ENCODE results near the gene HAPLN3. TPM values are rescaled to one million over a fixed set of nuclear protein-coding genes. Genes with fewer than 3 reads are reported as not detected.

Gene HAPLN3
- total and polyA plus RNA-seq, 10 of the 15 experiments (the other 5 are each of a cell fraction or from before 2014, with no cell fraction given), result 0.20 to 5.0 (median 1.4) TPM; not detected in 1

DNA sequence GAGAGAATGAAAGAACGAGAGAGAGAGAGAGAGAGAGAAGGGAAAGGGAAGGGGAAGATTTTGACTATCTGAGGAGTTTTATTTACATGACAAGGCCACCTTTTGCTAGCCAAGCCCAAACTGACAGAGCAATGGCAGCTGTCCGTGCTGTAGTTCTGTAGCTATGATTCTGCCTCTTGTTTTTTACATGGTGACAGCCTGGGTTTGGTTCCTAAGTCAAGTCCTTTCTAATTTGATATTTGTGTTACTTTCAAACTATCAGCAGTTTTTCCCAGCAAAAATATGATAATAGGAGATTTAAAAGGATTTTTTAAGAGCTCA, 44.1 kb upstream of the HAPLN3 start:
- Histone ChIP-seq H3K4me2 (ENCODE audit: control insufficient read depth, insufficient read depth) (no peak overlapping the region), H3K36me3 (ENCODE audit: control insufficient read depth in 2 of 2, insufficient read depth in 2 of 2, low read length in 1 of 2) (no peaks in the 10 kb centered on the region), H3K4me3 (no peak overlapping the region), H3K27ac (ENCODE audit: control insufficient read depth, insufficient read depth) (no peak overlapping the region), H3K4me1 (ENCODE audit: control insufficient read depth, insufficient read depth, low read length) (no peaks in the 10 kb centered on the region), H2AFZ (ENCODE audit: control insufficient read depth, low read depth, low read length) (no peak overlapping the region), H3K79me2 (ENCODE audit: control insufficient read depth, insufficient read depth, low read length) (no peaks in the 10 kb centered on the region), H3K9me3 (replicated peaks; ENCODE audit: control insufficient read depth, insufficient read depth, low read length) (no peaks in the 10 kb centered on the region; the same call in 2 of the 3 replicates), H3K9ac (ENCODE audit: control insufficient read depth, insufficient read depth, low read length) (no peak overlapping the region), H3K27me3 (replicated peaks in 1 of 2; ENCODE audit: control insufficient read depth in 2 of 2, insufficient read depth in 2 of 2, low read length in 1 of 2) (no peaks in the 10 kb centered on the region; a peak in 1 of 4 replicates), H4K20me1 (ENCODE audit: control insufficient read depth, insufficient read depth) (no peaks in the 10 kb centered on the region)
- no TSS peak for BruUV-seq (replicated peaks)
- TF ChIP-seq, protein P1, sequence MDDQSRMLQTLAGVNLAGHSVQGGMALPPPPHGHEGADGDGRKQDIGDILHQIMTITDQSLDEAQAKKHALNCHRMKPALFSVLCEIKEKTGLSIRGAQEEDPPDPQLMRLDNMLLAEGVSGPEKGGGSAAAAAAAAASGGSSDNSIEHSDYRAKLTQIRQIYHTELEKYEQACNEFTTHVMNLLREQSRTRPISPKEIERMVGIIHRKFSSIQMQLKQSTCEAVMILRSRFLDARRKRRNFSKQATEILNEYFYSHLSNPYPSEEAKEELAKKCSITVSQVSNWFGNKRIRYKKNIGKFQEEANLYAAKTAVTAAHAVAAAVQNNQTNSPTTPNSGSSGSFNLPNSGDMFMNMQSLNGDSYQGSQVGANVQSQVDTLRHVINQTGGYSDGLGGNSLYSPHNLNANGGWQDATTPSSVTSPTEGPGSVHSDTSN (IDR thresholded peaks at IDR 0.05; ENCODE audit: insufficient replicate concordance, low read depth, low read length), result no peak
- no peak for TF ChIP-seq ZSCAN29 (IDR thresholded peaks at IDR 0.05)
- 21% methylated on average over 2 of the region's 2 CpGs for WGBS (ENCODE audit: insufficient coverage, insufficient replicate concordance, low lambda C conversion rate, missing lambda C conversion rate)
- DNase-seq (ENCODE audit: low read depth, low spot score) (no peak), ATAC-seq (no peak), FAIRE-seq (no peak)
- in situ Hi-C loops (cut with MboI) (no loop called here), intact Hi-C loops (cut with micrococcal nuclease; ENCODE audit: unreplicated experiment) (no loop called here)
- SMC1A ChIA-PET (ENCODE audit: uncharacterized antibody, unreplicated experiment), result interaction anchor here (1.6 kb wide), 1 partner anchor 43 kb away, joined by 3 read pairs; no protein-coding TSS in a partner anchor
- POLR2A ChIA-PET, result no interaction called here
- RAD21 ChIA-PET (ENCODE audit: unreplicated experiment), result no interaction called here
- CTCF ChIA-PET, result interaction anchor here (1.0 kb wide), 1 partner anchor 34 kb away, joined by 4 read pairs; no protein-coding TSS in a partner anchor

DNA sequence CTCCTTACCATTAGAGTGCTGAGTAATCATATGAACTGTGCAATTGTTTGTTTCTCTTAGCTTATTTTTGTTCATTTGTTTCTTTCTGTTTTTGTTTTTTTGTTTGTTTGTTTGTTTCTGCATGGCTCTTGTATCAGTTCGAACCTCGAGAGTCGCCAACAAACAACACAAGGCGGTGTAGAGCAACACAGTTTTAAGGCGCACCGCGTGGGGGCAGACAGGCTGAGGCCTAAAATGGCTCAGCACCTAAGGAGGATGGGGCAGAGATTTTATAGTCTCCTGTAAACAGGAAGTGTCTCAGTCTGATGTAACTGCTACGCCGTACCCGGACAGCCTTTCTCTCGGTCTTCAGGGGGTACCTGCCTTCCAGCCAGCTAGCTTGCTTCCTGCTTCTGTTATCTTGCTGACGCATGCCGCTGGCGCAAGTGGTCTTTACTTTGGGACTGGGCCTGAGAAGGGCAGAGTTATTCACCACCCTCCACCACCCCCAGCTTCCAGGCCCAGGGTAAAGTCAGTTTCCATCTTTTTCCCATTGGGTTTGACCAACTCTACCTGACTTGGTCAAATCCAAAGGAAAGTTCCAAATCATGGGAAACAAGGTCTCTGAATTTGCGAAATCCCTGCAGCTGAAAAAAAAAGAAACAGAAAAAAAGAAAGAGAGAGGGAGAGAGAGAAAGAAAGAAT, 43.6 kb upstream of the HAPLN3 start:
- no peak for FAIRE-seq
- 80% methylated on average over 15 of the region's 15 CpGs for WGBS (ENCODE audit: insufficient coverage, insufficient replicate concordance, low lambda C conversion rate, missing lambda C conversion rate)
- no peaks in the 10 kb centered on the region for H3K79me2 ChIP-seq (ENCODE audit: control insufficient read depth, insufficient read depth, low read length)
- no peaks in the 10 kb centered on the region for H4K20me1 ChIP-seq (ENCODE audit: control insufficient read depth, insufficient read depth)
- no peaks in the 10 kb centered on the region for H3K4me1 ChIP-seq (ENCODE audit: control insufficient read depth, insufficient read depth, low read length)
- ChIA-PET RAD21 (ENCODE audit: unreplicated experiment) (no interaction called here), SMC1A (ENCODE audit: uncharacterized antibody, unreplicated experiment) (interaction anchor here (1.6 kb wide), 1 partner anchor 43 kb away, joined by 3 read pairs; no protein-coding TSS in a partner anchor), CTCF (interaction anchor here (1.0 kb wide), 1 partner anchor 34 kb away, joined by 4 read pairs; no protein-coding TSS in a partner anchor), POLR2A (no interaction called here)
- H3K27ac ChIP-seq (ENCODE audit: control insufficient read depth, insufficient read depth), result no peak overlapping the region
- no peak overlapping the region for H3K4me2 ChIP-seq (ENCODE audit: control insufficient read depth, insufficient read depth)
- peaks cover under 1% of the 10 kb centered on the region; the same call in 1 of the 3 replicates for H3K9me3 ChIP-seq (replicated peaks; ENCODE audit: control insufficient read depth, insufficient read depth, low read length)
- no peak overlapping the region for H3K4me3 ChIP-seq
- H3K27me3 ChIP-seq (replicated peaks in 1 of 2; ENCODE audit: control insufficient read depth in 2 of 2, insufficient read depth in 2 of 2, low read length in 1 of 2), result no peaks in the 10 kb centered on the region; a peak in 1 of 4 replicates
- no peak for ATAC-seq
- no peaks in the 10 kb centered on the region for H3K36me3 ChIP-seq (ENCODE audit: control insufficient read depth in 2 of 2, insufficient read depth in 2 of 2, low read length in 1 of 2)
- no peak overlapping the region for H3K9ac ChIP-seq (ENCODE audit: control insufficient read depth, insufficient read depth, low read length)
- intact Hi-C loops (cut with micrococcal nuclease; ENCODE audit: unreplicated experiment), result no loop called here
- in situ Hi-C loops (cut with MboI), result no loop called here
- no peak for DNase-seq (ENCODE audit: low read depth, low spot score)
- BruUV-seq (replicated peaks), result no TSS peak
- H2AFZ ChIP-seq (ENCODE audit: control insufficient read depth, low read depth, low read length), result no peak overlapping the region
- TF ChIP-seq, protein P2, sequence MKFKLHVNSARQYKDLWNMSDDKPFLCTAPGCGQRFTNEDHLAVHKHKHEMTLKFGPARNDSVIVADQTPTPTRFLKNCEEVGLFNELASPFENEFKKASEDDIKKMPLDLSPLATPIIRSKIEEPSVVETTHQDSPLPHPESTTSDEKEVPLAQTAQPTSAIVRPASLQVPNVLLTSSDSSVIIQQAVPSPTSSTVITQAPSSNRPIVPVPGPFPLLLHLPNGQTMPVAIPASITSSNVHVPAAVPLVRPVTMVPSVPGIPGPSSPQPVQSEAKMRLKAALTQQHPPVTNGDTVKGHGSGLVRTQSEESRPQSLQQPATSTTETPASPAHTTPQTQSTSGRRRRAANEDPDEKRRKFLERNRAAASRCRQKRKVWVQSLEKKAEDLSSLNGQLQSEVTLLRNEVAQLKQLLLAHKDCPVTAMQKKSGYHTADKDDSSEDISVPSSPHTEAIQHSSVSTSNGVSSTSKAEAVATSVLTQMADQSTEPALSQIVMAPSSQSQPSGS (IDR thresholded peaks at IDR 0.05; ENCODE audit: low read length), result no peak
- TF ChIP-seq, protein P3, sequence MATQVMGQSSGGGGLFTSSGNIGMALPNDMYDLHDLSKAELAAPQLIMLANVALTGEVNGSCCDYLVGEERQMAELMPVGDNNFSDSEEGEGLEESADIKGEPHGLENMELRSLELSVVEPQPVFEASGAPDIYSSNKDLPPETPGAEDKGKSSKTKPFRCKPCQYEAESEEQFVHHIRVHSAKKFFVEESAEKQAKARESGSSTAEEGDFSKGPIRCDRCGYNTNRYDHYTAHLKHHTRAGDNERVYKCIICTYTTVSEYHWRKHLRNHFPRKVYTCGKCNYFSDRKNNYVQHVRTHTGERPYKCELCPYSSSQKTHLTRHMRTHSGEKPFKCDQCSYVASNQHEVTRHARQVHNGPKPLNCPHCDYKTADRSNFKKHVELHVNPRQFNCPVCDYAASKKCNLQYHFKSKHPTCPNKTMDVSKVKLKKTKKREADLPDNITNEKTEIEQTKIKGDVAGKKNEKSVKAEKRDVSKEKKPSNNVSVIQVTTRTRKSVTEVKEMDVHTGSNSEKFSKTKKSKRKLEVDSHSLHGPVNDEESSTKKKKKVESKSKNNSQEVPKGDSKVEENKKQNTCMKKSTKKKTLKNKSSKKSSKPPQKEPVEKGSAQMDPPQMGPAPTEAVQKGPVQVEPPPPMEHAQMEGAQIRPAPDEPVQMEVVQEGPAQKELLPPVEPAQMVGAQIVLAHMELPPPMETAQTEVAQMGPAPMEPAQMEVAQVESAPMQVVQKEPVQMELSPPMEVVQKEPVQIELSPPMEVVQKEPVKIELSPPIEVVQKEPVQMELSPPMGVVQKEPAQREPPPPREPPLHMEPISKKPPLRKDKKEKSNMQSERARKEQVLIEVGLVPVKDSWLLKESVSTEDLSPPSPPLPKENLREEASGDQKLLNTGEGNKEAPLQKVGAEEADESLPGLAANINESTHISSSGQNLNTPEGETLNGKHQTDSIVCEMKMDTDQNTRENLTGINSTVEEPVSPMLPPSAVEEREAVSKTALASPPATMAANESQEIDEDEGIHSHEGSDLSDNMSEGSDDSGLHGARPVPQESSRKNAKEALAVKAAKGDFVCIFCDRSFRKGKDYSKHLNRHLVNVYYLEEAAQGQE (IDR thresholded peaks at IDR 0.05; ENCODE audit: low read depth, low read length), result no peak
- TF ChIP-seq POLR2AphosphoS2 (IDR thresholded peaks at IDR 0.05; ENCODE audit: low read depth, low read length) (no peak), POU2F2 (IDR thresholded peaks at IDR 0.05; ENCODE audit: borderline replicate concordance, low read depth, low read length) (no peak), BMI1 (IDR thresholded peaks at IDR 0.05; ENCODE audit: borderline replicate concordance) (no peak), SPI1 (IDR thresholded peaks at IDR 0.05; ENCODE audit: borderline replicate concordance, insufficient read depth, low read depth, low read length) (no peak)
